Measurements from ENCODE around the gene BMP10. TPM values are rescaled to one million over a fixed set of nuclear protein-coding genes. Genes with fewer than 3 reads are reported as not detected.

Gene BMP10
- total RNA-seq, 1 experiment from 2014 or later = not detected

- POLR2A ChIA-PET (ENCODE audit: low non-redundant PET) = no interaction called here
- CTCF ChIA-PET = interaction anchor here (0.6 kb wide), 1 partner anchor 474 kb away, joined by 3 read pairs; no protein-coding TSS in a partner anchor
- intact Hi-C loops (cut with micrococcal nuclease; ENCODE audit: unreplicated experiment) = no loop called here
- no peaks in the 10 kb centered on the region for H3K9me3 ChIP-seq (ENCODE audit: low read depth, low read length, poor library complexity, severe bottlenecking)
- H3K27me3 ChIP-seq (replicated peaks; ENCODE audit: insufficient read depth, low read depth, low read length, poor library complexity) = no peaks in the 10 kb centered on the region
- TF ChIP-seq, protein P1, sequence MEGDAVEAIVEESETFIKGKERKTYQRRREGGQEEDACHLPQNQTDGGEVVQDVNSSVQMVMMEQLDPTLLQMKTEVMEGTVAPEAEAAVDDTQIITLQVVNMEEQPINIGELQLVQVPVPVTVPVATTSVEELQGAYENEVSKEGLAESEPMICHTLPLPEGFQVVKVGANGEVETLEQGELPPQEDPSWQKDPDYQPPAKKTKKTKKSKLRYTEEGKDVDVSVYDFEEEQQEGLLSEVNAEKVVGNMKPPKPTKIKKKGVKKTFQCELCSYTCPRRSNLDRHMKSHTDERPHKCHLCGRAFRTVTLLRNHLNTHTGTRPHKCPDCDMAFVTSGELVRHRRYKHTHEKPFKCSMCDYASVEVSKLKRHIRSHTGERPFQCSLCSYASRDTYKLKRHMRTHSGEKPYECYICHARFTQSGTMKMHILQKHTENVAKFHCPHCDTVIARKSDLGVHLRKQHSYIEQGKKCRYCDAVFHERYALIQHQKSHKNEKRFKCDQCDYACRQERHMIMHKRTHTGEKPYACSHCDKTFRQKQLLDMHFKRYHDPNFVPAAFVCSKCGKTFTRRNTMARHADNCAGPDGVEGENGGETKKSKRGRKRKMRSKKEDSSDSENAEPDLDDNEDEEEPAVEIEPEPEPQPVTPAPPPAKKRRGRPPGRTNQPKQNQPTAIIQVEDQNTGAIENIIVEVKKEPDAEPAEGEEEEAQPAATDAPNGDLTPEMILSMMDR (conservative IDR thresholded peaks at IDR 0.05; ENCODE audit: low read depth, low read length) = no peak
- no peak for TF ChIP-seq EZH2 (IDR thresholded peaks at IDR 0.05; ENCODE audit: borderline replicate concordance, low read depth, low read length, poor library complexity, severe bottlenecking)
- H3K27ac ChIP-seq (ENCODE audit: low read depth, low read length, poor library complexity, severe bottlenecking) = no peak overlapping the region
- H3K4me1 ChIP-seq (ENCODE audit: insufficient read depth, low read length, poor library complexity, severe bottlenecking) = peaks cover 11% of the 10 kb centered on the region
- no peak for DNase-seq (ENCODE audit: low spot score)
- H3K4me3 ChIP-seq (ENCODE audit: low read depth, low read length, poor library complexity, severe bottlenecking) = no peak overlapping the region
- BruUV-seq (replicated peaks) = no TSS peak
- H3K36me3 ChIP-seq (ENCODE audit: insufficient read depth, low read length, poor library complexity, severe bottlenecking) = no peaks in the 10 kb centered on the region
Observed at GRCh38 chr2:68913359-68913758, 42.2 kb upstream of the BMP10 start.

DNA sequence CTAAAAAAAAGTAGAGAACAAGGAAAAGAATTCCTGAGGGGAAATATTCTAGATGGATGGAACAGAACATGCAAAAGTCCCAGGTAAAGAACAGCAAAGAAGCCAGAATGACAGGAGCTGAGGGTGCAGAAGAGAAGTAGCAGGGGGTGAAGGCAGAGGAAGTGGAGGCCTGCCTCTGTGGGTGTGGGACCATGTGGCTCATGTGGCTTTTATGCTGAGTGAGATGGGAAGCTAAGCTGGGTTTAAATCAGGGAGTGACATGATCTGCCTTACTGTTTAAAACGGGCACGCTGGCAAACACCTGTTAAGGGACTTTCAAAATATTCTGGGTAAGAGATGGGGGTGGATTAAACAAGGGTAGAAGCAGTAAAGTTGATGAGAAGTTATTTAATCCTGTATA is 41.5 kb upstream of the BMP10 start:
- intact Hi-C loops (cut with micrococcal nuclease; ENCODE audit: unreplicated experiment) = no loop called here
- CTCF ChIA-PET = no interaction called here
- no peak for DNase-seq (ENCODE audit: low spot score)
- H3K27me3 ChIP-seq (replicated peaks; ENCODE audit: insufficient read depth, low read depth, low read length, poor library complexity) = no peaks in the 10 kb centered on the region
- no TSS peak for BruUV-seq (replicated peaks)
- H3K9me3 ChIP-seq (ENCODE audit: low read depth, low read length, poor library complexity, severe bottlenecking) = no peaks in the 10 kb centered on the region
- no peak for TF ChIP-seq EZH2 (IDR thresholded peaks at IDR 0.05; ENCODE audit: borderline replicate concordance, low read depth, low read length, poor library complexity, severe bottlenecking)
- TF ChIP-seq, protein P1 (conservative IDR thresholded peaks at IDR 0.05; ENCODE audit: low read depth, low read length) = no peak
- POLR2A ChIA-PET (ENCODE audit: low non-redundant PET) = no interaction called here
- H3K36me3 ChIP-seq (ENCODE audit: insufficient read depth, low read length, poor library complexity, severe bottlenecking) = no peaks in the 10 kb centered on the region
- H3K27ac ChIP-seq (ENCODE audit: low read depth, low read length, poor library complexity, severe bottlenecking) = no peak overlapping the region
- no peak overlapping the region for H3K4me3 ChIP-seq (ENCODE audit: low read depth, low read length, poor library complexity, severe bottlenecking)
- peaks cover 16% of the 10 kb centered on the region for H3K4me1 ChIP-seq (ENCODE audit: insufficient read depth, low read length, poor library complexity, severe bottlenecking)

DNA sequence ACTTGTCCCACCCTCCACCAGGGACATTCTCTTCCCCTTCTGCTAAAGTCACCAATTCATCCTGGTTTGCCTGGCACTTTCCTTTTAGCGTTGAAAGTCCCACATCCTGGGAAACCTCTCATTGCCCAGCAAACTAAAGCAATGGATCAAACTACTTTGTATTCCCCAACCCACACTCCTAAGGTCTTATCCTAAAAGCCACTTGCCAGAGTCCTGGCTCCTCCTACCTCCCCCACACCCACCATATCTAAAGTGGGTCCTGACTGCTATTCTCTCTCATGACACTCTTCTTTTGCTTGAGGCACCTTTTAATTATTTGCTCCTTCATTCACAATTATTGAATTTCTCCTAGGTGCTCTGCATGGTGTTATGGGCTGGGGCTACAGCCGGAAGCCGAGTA is 40.9 kb upstream of the BMP10 start:
- no peak overlapping the region for H3K27ac ChIP-seq (ENCODE audit: low read depth, low read length, poor library complexity, severe bottlenecking)
- DNase-seq (ENCODE audit: low spot score) = no peak
- no peaks in the 10 kb centered on the region for H3K9me3 ChIP-seq (ENCODE audit: low read depth, low read length, poor library complexity, severe bottlenecking)
- no peaks in the 10 kb centered on the region for H3K27me3 ChIP-seq (replicated peaks; ENCODE audit: insufficient read depth, low read depth, low read length, poor library complexity)
- no TSS peak for BruUV-seq (replicated peaks)
- CTCF ChIA-PET = interaction anchor here (1.0 kb wide), 1 partner anchor 160 kb away, joined by 4 read pairs; no protein-coding TSS in a partner anchor
- H3K36me3 ChIP-seq (ENCODE audit: insufficient read depth, low read length, poor library complexity, severe bottlenecking) = no peaks in the 10 kb centered on the region
- peaks cover 16% of the 10 kb centered on the region for H3K4me1 ChIP-seq (ENCODE audit: insufficient read depth, low read length, poor library complexity, severe bottlenecking)
- no peak overlapping the region for H3K4me3 ChIP-seq (ENCODE audit: low read depth, low read length, poor library complexity, severe bottlenecking)
- TF ChIP-seq, protein P1 (conservative IDR thresholded peaks at IDR 0.05; ENCODE audit: low read depth, low read length) = no peak
- no peak for TF ChIP-seq EZH2 (IDR thresholded peaks at IDR 0.05; ENCODE audit: borderline replicate concordance, low read depth, low read length, poor library complexity, severe bottlenecking)
- POLR2A ChIA-PET (ENCODE audit: low non-redundant PET) = no interaction called here
- intact Hi-C loops (cut with micrococcal nuclease; ENCODE audit: unreplicated experiment) = no loop called here

All from A673 (cell line).